K562 (cell line): Measurements from ENCODE around the gene TLE7. TPM values are rescaled to one million over a fixed set of nuclear protein-coding genes. Genes with fewer than 3 reads are reported as not detected.

Experiments
- ATAC-seq: fragments of 200-7000 bp; cut with Tn5 transposase; 3 replicates; pipeline ENCODE4 v1.9.1; 2020; ENCODE audit warnings: moderate library complexity
- BruUV-seq: library from RNA; stranded (reverse); fragments of 400-500 nt; replicated peaks from 2 replicates; lab custom pipeline; 2021; lab: Mats Ljungman, UMichigan
- CTCF ChIA-PET: fragments of 300-600 bp; formaldehyde crosslinking; extraction: SDS; loops from one replicate; lab custom pipeline; 2021; ENCODE audit warnings: low intra/inter-chr PET ratio; lab: Yijun Ruan, JAX
- POLR2A ChIA-PET: fragments of 300-600, 350-650 bp; sonication (Branson Sonifier 250); formaldehyde crosslinking; extraction: SDS; loops from one replicate; lab custom pipeline; 2021; ENCODE audit warnings: antibody characterized with exemption, inconsistent platforms; lab: Yijun Ruan, JAX
- DNase-seq, 4 experiments: peaks; one replicate each; pipeline versions ENCODE4 v3.0.0 to v3.0.0-alpha.2; 2011 to 2018; ENCODE audit warnings: low spot score in 3 of 4, mixed read lengths in 3 of 4; ENCODE audit errors: extremely low read depth in 1 of 4
- FAIRE-seq: peaks from 2 replicates; lab custom pipeline; 2011; peaks lifted over from hg19 to GRCh38; lab: Jason Lieb, UNC
- H2AFZ ChIP-seq: 2 replicates; pipeline ENCODE4 v1.6.0; 2011; ENCODE audit warnings: low read depth, low read length, control low read depth, inconsistent platforms
- H3K27ac ChIP-seq: fragments of 200-600 bp; 3 replicates; pipeline ENCODE4 v1.8.0; 2011; ENCODE audit warnings: low read depth, mild to moderate bottlenecking, control low read depth, inconsistent platforms, low read length, moderate library complexity, mixed read lengths; ENCODE audit errors: extremely low read depth
- H3K27me3 ChIP-seq, 2 experiments: fragments of 300-600 bp in 1 of 2; 2 replicates in 1 of 2; 3 replicates in 1 of 2; pipeline versions ENCODE4 v1.6.0 to v1.8.0; 2011; ENCODE audit warnings: inconsistent platforms in 2 of 2, low read length in 2 of 2, mild to moderate bottlenecking in 1 of 2, mixed read lengths in 1 of 2, moderate library complexity in 1 of 2; ENCODE audit not compliant: control insufficient read depth in 2 of 2, insufficient read depth in 2 of 2
- H3K36me3 ChIP-seq: fragments of 300-600 bp; 3 replicates; pipeline ENCODE4 v1.8.0; 2011; ENCODE audit warnings: mild to moderate bottlenecking, low read length, inconsistent platforms; ENCODE audit not compliant: control insufficient read depth, insufficient read depth
- H3K4me1 ChIP-seq, 2 experiments: fragments of 200-600 bp in 1 of 2; replicated peaks in 1 of 2; 2 replicates in 1 of 2; 3 replicates in 1 of 2; pipeline versions ENCODE4 v1.5.1 to v1.8.0; 2011; ENCODE audit warnings: inconsistent platforms in 2 of 2, low read length in 2 of 2, mild to moderate bottlenecking in 1 of 2, mixed read lengths in 1 of 2, moderate library complexity in 1 of 2; ENCODE audit not compliant: control insufficient read depth in 2 of 2, insufficient read depth in 2 of 2
- H3K4me2 ChIP-seq: 2 replicates; pipeline ENCODE4 v1.6.1; 2011; ENCODE audit warnings: low read length, control low read depth, inconsistent platforms, mixed read lengths; ENCODE audit not compliant: insufficient read depth
- H3K4me3 ChIP-seq: fragments of 200-600 bp; sonication (generic), shearing (Covaris generic); 2 replicates; pipeline ENCODE4 v1.5.1; 2016; ENCODE audit warnings: control low read depth, inconsistent platforms
- H3K79me2 ChIP-seq: fragments of 200-600 bp; 3 replicates; pipeline ENCODE4 v1.8.0; 2011; ENCODE audit warnings: low read length, inconsistent platforms; ENCODE audit not compliant: control insufficient read depth, insufficient read depth
- H3K9ac ChIP-seq, 2 experiments: 2 replicates each; pipeline versions ENCODE4 v1.6.0 to v1.6.1; 2011; ENCODE audit warnings: low read depth in 2 of 2, low read length in 2 of 2, control low read depth in 1 of 2, inconsistent platforms in 1 of 2, mild to moderate bottlenecking in 1 of 2, mixed read lengths in 1 of 2; ENCODE audit not compliant: insufficient read depth in 1 of 2
- H3K9me1 ChIP-seq: one replicate; pipeline ENCODE4 v1.6.0; 2011; ENCODE audit warnings: inconsistent platforms, mild to moderate bottlenecking, low read length, moderate library complexity; ENCODE audit not compliant: control insufficient read depth, insufficient read depth
- H3K9me3 ChIP-seq: replicated peaks from 2 replicates; pipeline ENCODE4 v1.5.1; 2011; ENCODE audit warnings: low read depth, low read length, inconsistent platforms; ENCODE audit not compliant: control insufficient read depth, insufficient read depth
- H4K20me1 ChIP-seq: replicated peaks from 2 replicates; pipeline ENCODE4 v1.6.1; 2011; ENCODE audit warnings: low read length, inconsistent platforms, mixed read lengths; ENCODE audit not compliant: control insufficient read depth, insufficient read depth
- CREB3 ChIP-seq: fragments of 450-650 bp; conservative IDR thresholded peaks from 2 replicates; pipeline ENCODE4 v1.6.1; 2016; ENCODE audit warnings: missing genetic modification characterization, low read depth, mild to moderate bottlenecking, missing compliant biosample characterization, moderate library complexity
- DPF2 ChIP-seq: fragments of 450-650 bp; IDR thresholded peaks from 2 replicates; pipeline ENCODE4 v1.6.1; 2016
- ELF2 ChIP-seq: fragments of 250-450 bp; sonication (Bioruptor Pico); IDR thresholded peaks from 2 replicates; pipeline ENCODE4 v1.5.0; 2021; ENCODE audit warnings: mild to moderate bottlenecking
- ELF4 ChIP-seq: fragments of 450-650 bp; formaldehyde crosslinking; IDR thresholded peaks from 2 replicates; pipeline ENCODE4 v1.4.0; 2022; ENCODE audit warnings: missing genetic modification characterization
- ERF ChIP-seq: fragments of 450-650 bp; formaldehyde crosslinking; IDR thresholded peaks from 2 replicates; pipeline ENCODE4 v1.4.0; 2020; ENCODE audit warnings: mild to moderate bottlenecking, mixed read lengths
- FOS ChIP-seq: IDR thresholded peaks from 3 replicates; pipeline ENCODE4 v1.6.1; 2011; ENCODE audit not compliant: insufficient read length; ENCODE audit errors: extremely low read depth
- HNRNPL ChIP-seq: fragments of 200-400 bp; formaldehyde crosslinking; IDR thresholded peaks from 2 replicates; pipeline ENCODE4 v1.6.1; 2017; ENCODE audit warnings: low read depth, mild to moderate bottlenecking, low read length
- NCOA2 ChIP-seq, 2 experiments: fragments of 450-650 bp; IDR thresholded peaks; 2 replicates each; pipeline ENCODE4 v1.6.1; 2018; ENCODE audit warnings: mild to moderate bottlenecking in 2 of 2, moderate library complexity in 1 of 2; ENCODE audit not compliant: partially characterized antibody in 2 of 2
- NELFE ChIP-seq: IDR thresholded peaks from 2 replicates; pipeline ENCODE4 v1.6.1; 2011; ENCODE audit warnings: mild to moderate bottlenecking; ENCODE audit not compliant: insufficient read depth, insufficient read length
- NR0B1 ChIP-seq: fragments of 450-650 bp; IDR thresholded peaks from one replicate; pipeline ENCODE4 v1.6.1; 2018; ENCODE audit warnings: mild to moderate bottlenecking, moderate library complexity; ENCODE audit not compliant: partially characterized antibody
- SIN3A ChIP-seq, 2 experiments: fragments of 150-350 bp in 1 of 2; IDR thresholded peaks; 2 replicates each; pipeline ENCODE4 v1.6.1; 2011 to 2016; ENCODE audit warnings: borderline replicate concordance in 2 of 2, low read depth in 2 of 2, low read length in 2 of 2, mild to moderate bottlenecking in 2 of 2, moderate library complexity in 2 of 2; ENCODE audit not compliant: control insufficient read depth in 1 of 2
- SREBF2 ChIP-seq: sonication (generic); formaldehyde crosslinking; IDR thresholded peaks from 2 replicates; pipeline ENCODE4 v1.4.0; 2020; ENCODE audit warnings: mild to moderate bottlenecking, missing genetic modification reagents
- USF2 ChIP-seq: sonication (generic); formaldehyde crosslinking; IDR thresholded peaks from 2 replicates; pipeline ENCODE4 v1.5.0; 2020; ENCODE audit warnings: missing genetic modification reagents
- ZC3H4 ChIP-seq: sonication (generic); formaldehyde crosslinking; IDR thresholded peaks from 2 replicates; pipeline ENCODE4 v1.9.0; 2021; ENCODE audit warnings: missing genetic modification reagents, borderline replicate concordance
- ZNF324 ChIP-seq: fragments of 250-450 bp; sonication (Bioruptor Pico); IDR thresholded peaks from 2 replicates; pipeline ENCODE4 v1.4.0; 2020; ENCODE audit warnings: mild to moderate bottlenecking
- WGBS: fragments of 100-300 bp; shearing (Covaris generic); methylation state at CpG from one replicate; pipeline ENCODE4 v1.1.6; 2016; ENCODE audit warnings: low coverage, mixed read lengths; ENCODE audit not compliant: insufficient coverage; ENCODE audit errors: missing lambda C conversion rate; 5-methylcytosine and 5-hydroxymethylcytosine counted together
- in situ Hi-C: fragments of 300-500 bp; cut with MboI; formaldehyde crosslinking; loops from 4 replicates; pipeline ENCODE4 v1.15.0; 2018; ENCODE audit warnings: inconsistent platforms, mixed read lengths
- intact Hi-C: fragments of 100-400 bp; cut with micrococcal nuclease; formaldehyde crosslinking; loops from 2 replicates; pipeline ENCODE4 v1.14.2; 2022
- polyA plus RNA-seq, 8 experiments: library from polyadenylated mRNA; depleted of rRNA in 4 of 8; stranded (reverse) in 5 of 8; unstranded in 3 of 8; fragments of >200 nt; fragmentation: Nextera tagmentation in 2 of 8; fragmentation: Illumina TruSeq in 1 of 8; extraction: Ambion mirVana in 2 of 8; extraction: Trizol in 1 of 8; gene quantifications; 2 replicates each; pipeline versions ENCODE4 v1.2.1 to v1.2.3, GENCODE V29; 2011 to 2014; ENCODE audit warnings: inconsistent platforms in 1 of 8, missing spikeins in 1 of 8
- total RNA-seq, 7 experiments: library from RNA; depleted of rRNA in 6 of 7; stranded (reverse); fragments of >200 nt in 6 of 7; fragmentation: Illumina TruSeq in 2 of 7; extraction: Trizol in 2 of 7; gene quantifications; 2 replicates each; pipeline versions ENCODE4 v1.2.1 to v1.2.3, GENCODE V29; 2011 to 2021; ENCODE audit warnings: low replicate concordance in 1 of 7
- TF ChIP-seq, protein P1 (sequence below): fragments of 450-650 bp; IDR thresholded peaks from 2 replicates; pipeline ENCODE4 v1.6.1; 2018; ENCODE audit not compliant: partially characterized antibody

TLE7 gene
- total and polyA plus RNA-seq, 9 of the 15 experiments (the other 6 are each of a cell fraction or from before 2014, with no cell fraction given) = not detected

GRCh38 chr16:71408536-71408935 lies 33.3 kb downstream of the TLE7 start:
- peaks cover 10 to 42% of the 10 kb centered on the region in 2 experiments for H3K27me3 ChIP-seq
- in situ Hi-C loops = no loop called here
- no TSS peak for BruUV-seq
- no peak for TF ChIP-seq DPF2
- no peak for TF ChIP-seq ZC3H4 (CRISPR knock-in tag)
- TF ChIP-seq, protein P1, sequence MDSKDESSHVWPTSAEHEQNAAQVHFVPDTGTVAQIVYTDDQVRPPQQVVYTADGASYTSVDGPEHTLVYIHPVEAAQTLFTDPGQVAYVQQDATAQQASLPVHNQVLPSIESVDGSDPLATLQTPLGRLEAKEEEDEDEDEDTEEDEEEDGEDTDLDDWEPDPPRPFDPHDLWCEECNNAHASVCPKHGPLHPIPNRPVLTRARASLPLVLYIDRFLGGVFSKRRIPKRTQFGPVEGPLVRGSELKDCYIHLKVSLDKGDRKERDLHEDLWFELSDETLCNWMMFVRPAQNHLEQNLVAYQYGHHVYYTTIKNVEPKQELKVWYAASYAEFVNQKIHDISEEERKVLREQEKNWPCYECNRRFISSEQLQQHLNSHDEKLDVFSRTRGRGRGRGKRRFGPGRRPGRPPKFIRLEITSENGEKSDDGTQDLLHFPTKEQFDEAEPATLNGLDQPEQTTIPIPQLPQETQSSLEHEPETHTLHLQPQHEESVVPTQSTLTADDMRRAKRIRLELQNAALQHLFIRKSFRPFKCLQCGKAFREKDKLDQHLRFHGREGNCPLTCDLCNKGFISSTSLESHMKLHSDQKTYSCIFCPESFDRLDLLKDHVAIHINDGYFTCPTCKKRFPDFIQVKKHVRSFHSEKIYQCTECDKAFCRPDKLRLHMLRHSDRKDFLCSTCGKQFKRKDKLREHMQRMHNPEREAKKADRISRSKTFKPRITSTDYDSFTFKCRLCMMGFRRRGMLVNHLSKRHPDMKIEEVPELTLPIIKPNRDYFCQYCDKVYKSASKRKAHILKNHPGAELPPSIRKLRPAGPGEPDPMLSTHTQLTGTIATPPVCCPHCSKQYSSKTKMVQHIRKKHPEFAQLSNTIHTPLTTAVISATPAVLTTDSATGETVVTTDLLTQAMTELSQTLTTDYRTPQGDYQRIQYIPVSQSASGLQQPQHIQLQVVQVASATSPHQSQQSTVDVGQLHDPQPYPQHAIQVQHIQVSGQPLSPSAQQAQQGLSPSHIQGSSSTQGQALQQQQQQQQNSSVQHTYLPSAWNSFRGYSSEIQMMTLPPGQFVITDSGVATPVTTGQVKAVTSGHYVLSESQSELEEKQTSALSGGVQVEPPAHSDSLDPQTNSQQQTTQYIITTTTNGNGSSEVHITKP = no peak
- TF ChIP-seq SIN3A (IDR thresholded peaks at IDR 0.05; ENCODE audit: borderline replicate concordance in 2 of 2, control insufficient read depth in 1 of 2, low read depth in 2 of 2, low read length in 2 of 2) = no peak
- no peak for TF ChIP-seq CREB3 (tag)
- no peak for TF ChIP-seq USF2 (CRISPR knock-in tag)
- no peak for TF ChIP-seq ELF2
- no peak for TF ChIP-seq ERF
- TF ChIP-seq NR0B1 = no peak
- no peak for TF ChIP-seq NCOA2 (IDR thresholded peaks at IDR 0.05; ENCODE audit: partially characterized antibody in 2 of 2)
- TF ChIP-seq ZNF324 (CRISPR knock-in tag) = no peak
- TF ChIP-seq HNRNPL = no peak
- no peak for TF ChIP-seq FOS
- no peak for TF ChIP-seq ELF4 (CRISPR knock-in tag)
- TF ChIP-seq SREBF2 (CRISPR knock-in tag) = no peak
- no peak for TF ChIP-seq NELFE

More at GRCh38 chr16:71408536-71408935, 33.3 kb downstream of the TLE7 start:
- WGBS = 0% methylated on average over 3 of the region's 3 CpGs
- Histone ChIP-seq H3K9me1 (no peaks in the 10 kb centered on the region), H3K9me3 (no peaks in the 10 kb centered on the region; the same call in 1 of the 2 replicates), H3K36me3 (no peaks in the 10 kb centered on the region), H3K9ac (no peak overlapping the region), H3K4me1 (peaks cover 0 to 10% of the 10 kb centered on the region in 2 experiments; a peak in 3 of 5 replicates), H3K4me2 (no peak overlapping the region), H3K79me2 (no peaks in the 10 kb centered on the region), H3K4me3 (no peak overlapping the region), H2AFZ (no peak overlapping the region), H3K27ac (no peak overlapping the region), H4K20me1 (0 out of 2 replicates have a peak, but pooled peaks cover 12% of the 10 kb centered on the region)
- no peak for FAIRE-seq
- no peak for DNase-seq
- ChIA-PET POLR2A (interaction anchor here (0.5 kb wide), 1 partner anchor 23 kb away, joined by 3 read pairs; no protein-coding TSS in a partner anchor), CTCF (no interaction called here)
- intact Hi-C loops = no loop called here
- no peak for ATAC-seq
